Cerebellar nuclear complex (tissue), 1 donor: ENCODE data around the gene ZNF423.
A peak's percentile ranks its signal among the peaks of the same experiment; 100 is the strongest.

Source experiments
- DNase-seq, 2 experiments: peaks; one replicate each; lab custom pipeline; 2025; lab: John Stamatoyannopoulos, UW

The ZNF423 gene

GRCh38 chr16:49599704-49600103 lies 256.2 kb downstream of the ZNF423 start:
- no peak for DNase-seq

- no peak for DNase-seq
Observed at GRCh38 chr16:49599281-49599680, 256.6 kb downstream of the ZNF423 start.

- DNase-seq, result no peak
Observed at GRCh38 chr16:49598383-49599170, 257.3 kb downstream of the ZNF423 start.

GRCh38 chr16:49597796-49598195 lies 258.1 kb downstream of the ZNF423 start:
- DNase-seq, result no peak

GRCh38 chr16:49596648-49597291 lies 259.1 kb downstream of the ZNF423 start:
- no peak for DNase-seq

GRCh38 chr16:49596068-49596467 lies 259.8 kb downstream of the ZNF423 start:
- no peak for DNase-seq

GRCh38 chr16:49594685-49595498 lies 261.0 kb downstream of the ZNF423 start:
- no peak for DNase-seq

- DNase-seq, result no peak
Observed at GRCh38 chr16:49594153-49594552, 261.8 kb downstream of the ZNF423 start.

GRCh38 chr16:49593424-49594040 lies 262.4 kb downstream of the ZNF423 start:
- no peak for DNase-seq

GRCh38 chr16:49592546-49593423 lies 263.1 kb downstream of the ZNF423 start:
- DNase-seq, result no peak

- no peak for DNase-seq
Observed at GRCh38 chr16:49590166-49590871, 265.6 kb downstream of the ZNF423 start.

GRCh38 chr16:49589544-49590031 lies 266.3 kb downstream of the ZNF423 start:
- no peak for DNase-seq

- no peak for DNase-seq
Observed at GRCh38 chr16:49588729-49589384, 267.1 kb downstream of the ZNF423 start.

GRCh38 chr16:49588026-49588425 lies 267.9 kb downstream of the ZNF423 start:
- DNase-seq, result no peak

GRCh38 chr16:49587511-49587910 lies 268.4 kb downstream of the ZNF423 start:
- DNase-seq, result no peak

- DNase-seq, result peak in 1 of 2 experiments; percentile 59
Observed at GRCh38 chr16:49586466-49587450, 269.2 kb downstream of the ZNF423 start.

- no peak for DNase-seq
Observed at GRCh38 chr16:49585143-49585832, 270.6 kb downstream of the ZNF423 start.

- no peak for DNase-seq
Observed at GRCh38 chr16:49583911-49584310, 272.0 kb downstream of the ZNF423 start.
